ENCODE data around the gene FAM222A. TPM values are rescaled to one million over a fixed set of nuclear protein-coding genes. Genes with fewer than 3 reads are reported as not detected.

FAM222A gene
- total RNA-seq, 4 donors from 2014 or later: 0.54 to 3.7 (median 0.92) TPM

DNA sequence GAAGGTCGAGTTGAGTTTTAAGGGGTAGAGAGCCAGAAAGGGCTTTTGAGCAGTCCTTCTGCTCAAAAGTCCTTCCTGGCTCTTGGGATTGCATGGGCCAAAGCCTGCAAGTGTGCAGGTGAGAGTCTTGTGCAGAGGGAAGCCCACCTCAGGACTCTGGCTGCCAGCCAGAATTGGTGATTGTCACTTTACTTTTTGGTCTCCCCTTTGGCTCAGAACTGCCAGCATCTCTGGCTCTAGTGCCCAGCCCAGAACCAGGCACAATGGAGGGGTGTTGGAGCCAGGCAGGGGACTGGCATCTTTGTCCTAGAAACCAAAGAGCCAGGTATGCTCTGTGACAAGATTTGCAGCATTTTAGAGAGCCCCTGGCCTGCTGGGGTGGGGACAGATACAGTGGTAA lies 23.5 kb downstream of the FAM222A start:
- Histone ChIP-seq H3K4me1 (no peaks in the 10 kb centered on the region), H3K27ac (no peak overlapping the region), H3K27me3 (peaks cover 57% of the 10 kb centered on the region), H3K9me3 (no peaks in the 10 kb centered on the region), H3K36me3 (no peaks in the 10 kb centered on the region), H3K4me3 (no peak overlapping the region)
- 0% methylated on average over 1 of the region's 1 CpG; no CpG with 5 or more reads in 1 of the 2 donors for WGBS, 2 donors (ENCODE audit: low coverage in 1 of 2)
- TF ChIP-seq EP300 (IDR thresholded peaks at IDR 0.05) (no peak), POLR2A (IDR thresholded peaks at IDR 0.05) (no peak), POLR2AphosphoS5 (IDR thresholded peaks at IDR 0.05) (no peak)
- TF ChIP-seq, protein P1, sequence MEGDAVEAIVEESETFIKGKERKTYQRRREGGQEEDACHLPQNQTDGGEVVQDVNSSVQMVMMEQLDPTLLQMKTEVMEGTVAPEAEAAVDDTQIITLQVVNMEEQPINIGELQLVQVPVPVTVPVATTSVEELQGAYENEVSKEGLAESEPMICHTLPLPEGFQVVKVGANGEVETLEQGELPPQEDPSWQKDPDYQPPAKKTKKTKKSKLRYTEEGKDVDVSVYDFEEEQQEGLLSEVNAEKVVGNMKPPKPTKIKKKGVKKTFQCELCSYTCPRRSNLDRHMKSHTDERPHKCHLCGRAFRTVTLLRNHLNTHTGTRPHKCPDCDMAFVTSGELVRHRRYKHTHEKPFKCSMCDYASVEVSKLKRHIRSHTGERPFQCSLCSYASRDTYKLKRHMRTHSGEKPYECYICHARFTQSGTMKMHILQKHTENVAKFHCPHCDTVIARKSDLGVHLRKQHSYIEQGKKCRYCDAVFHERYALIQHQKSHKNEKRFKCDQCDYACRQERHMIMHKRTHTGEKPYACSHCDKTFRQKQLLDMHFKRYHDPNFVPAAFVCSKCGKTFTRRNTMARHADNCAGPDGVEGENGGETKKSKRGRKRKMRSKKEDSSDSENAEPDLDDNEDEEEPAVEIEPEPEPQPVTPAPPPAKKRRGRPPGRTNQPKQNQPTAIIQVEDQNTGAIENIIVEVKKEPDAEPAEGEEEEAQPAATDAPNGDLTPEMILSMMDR (IDR thresholded peaks at IDR 0.05): no peak
- ATAC-seq: no peak

DNA sequence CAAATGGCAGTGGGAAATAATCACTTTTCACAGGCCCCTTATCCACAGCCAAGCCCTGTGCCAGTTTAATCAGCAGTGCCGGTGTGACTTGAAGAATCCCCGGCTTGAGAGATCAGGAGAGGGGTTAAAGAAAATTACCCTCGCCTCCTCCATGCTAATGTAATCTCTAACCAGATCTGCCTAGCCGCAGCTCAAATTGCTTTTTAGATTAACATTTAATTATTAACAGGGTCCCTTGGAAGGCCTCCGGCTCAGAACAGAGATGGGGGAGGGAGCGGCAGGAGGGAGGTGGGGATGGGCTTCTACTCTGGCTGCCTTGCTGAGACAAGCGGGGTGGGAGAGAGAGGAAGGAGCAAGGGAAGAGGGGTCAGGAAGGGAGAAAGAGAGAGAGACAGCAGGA lies 24.0 kb downstream of the FAM222A start:
- H3K36me3 ChIP-seq: no peaks in the 10 kb centered on the region

DNA sequence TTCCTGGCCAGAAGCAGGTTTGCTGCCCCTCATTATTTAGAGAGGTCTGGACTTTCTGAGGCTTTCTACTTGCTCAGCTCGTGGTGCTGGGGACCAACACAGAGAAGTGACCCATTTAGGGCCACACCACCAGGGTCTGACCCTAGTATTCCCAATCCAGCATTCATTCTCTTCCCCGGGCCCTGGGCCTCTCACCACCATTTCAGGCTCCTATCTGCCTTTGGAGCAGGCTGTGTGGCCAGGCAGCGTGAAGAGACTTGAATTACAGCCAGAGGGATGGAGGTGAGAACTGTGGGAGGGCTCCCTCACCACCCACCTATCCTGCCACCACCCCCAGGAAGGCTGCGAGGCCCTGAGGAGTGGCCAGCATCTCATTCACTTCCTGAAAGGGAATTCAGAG lies 24.6 kb downstream of the FAM222A start:
- 33% methylated on average over 1 of the region's 4 CpGs; no CpG with 5 or more reads in 1 of the 2 donors for WGBS, 2 donors (ENCODE audit: low coverage in 1 of 2)
- Histone ChIP-seq H3K36me3 (no peaks in the 10 kb centered on the region), H3K9me3 (no peaks in the 10 kb centered on the region), H3K27me3 (peaks cover 57% of the 10 kb centered on the region), H3K27ac (no peak overlapping the region), H3K4me1 (no peaks in the 10 kb centered on the region), H3K4me3 (no peak overlapping the region)
- TF ChIP-seq POLR2A (IDR thresholded peaks at IDR 0.05) (no peak), POLR2AphosphoS5 (IDR thresholded peaks at IDR 0.05) (no peak), EP300 (IDR thresholded peaks at IDR 0.05) (no peak)
- TF ChIP-seq, protein P1 (IDR thresholded peaks at IDR 0.05): no peak
- no peak for ATAC-seq

More for the DNA sequence above, 24.0 kb downstream of the FAM222A start:
- H3K27ac ChIP-seq: no peak overlapping the region
- H3K4me3 ChIP-seq: no peak overlapping the region
- H3K9me3 ChIP-seq: no peaks in the 10 kb centered on the region
- WGBS, 2 donors (ENCODE audit: low coverage in 1 of 2): 70% methylated on average over 2 to 6 of the region's 7 CpGs
- TF ChIP-seq POLR2A (IDR thresholded peaks at IDR 0.05): no peak
- TF ChIP-seq POLR2AphosphoS5 (IDR thresholded peaks at IDR 0.05): no peak
- TF ChIP-seq EP300 (IDR thresholded peaks at IDR 0.05): no peak
- TF ChIP-seq, protein P1 (IDR thresholded peaks at IDR 0.05): no peak
- peaks cover 57% of the 10 kb centered on the region for H3K27me3 ChIP-seq
- ATAC-seq: no peak
- no peaks in the 10 kb centered on the region for H3K4me1 ChIP-seq

DNA sequence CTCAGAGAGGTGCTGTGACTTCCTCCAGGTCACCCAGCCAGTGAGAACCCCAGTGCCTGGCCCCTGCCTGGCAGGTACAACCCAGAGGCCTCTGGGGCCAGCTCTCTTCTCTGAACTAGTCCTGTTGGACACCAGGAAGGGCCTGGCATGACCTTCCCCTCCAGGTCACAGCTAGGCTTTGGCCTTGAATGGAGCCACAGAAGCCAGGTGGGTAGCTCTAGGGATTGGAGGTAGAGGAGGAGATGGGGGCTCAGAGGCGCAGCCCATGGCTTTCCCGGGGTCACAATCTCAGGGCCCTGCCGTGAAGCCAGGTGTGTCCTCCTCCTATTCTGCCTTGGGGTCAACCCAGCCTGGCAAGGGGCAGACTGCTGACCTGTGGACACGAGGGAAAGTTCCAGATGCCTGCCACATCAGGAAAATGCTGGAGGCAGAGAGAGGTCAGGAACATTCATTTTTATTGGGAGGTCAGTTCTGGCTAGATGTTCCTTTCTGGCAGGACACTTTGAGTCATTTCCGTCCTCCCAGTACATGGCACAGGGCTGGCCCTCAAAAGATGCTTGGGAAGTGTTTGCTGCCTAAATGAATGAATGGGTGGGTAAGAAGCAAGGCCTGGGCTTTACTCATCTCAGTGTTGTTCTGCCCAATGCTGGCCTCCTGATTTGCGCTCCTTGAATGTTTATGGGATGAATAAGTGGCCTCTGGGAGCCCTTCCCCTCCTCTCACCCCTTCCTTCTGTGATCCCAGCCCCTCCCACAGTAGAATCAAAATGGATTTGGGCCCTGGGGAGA lies 25.4 kb downstream of the FAM222A start:
- H3K36me3 ChIP-seq: no peaks in the 10 kb centered on the region
- no peak overlapping the region for H3K27ac ChIP-seq
- H3K9me3 ChIP-seq: no peaks in the 10 kb centered on the region
- no peak for ATAC-seq
- H3K27me3 ChIP-seq: peaks cover 50% of the 10 kb centered on the region
- WGBS, 2 donors (ENCODE audit: low coverage in 1 of 2): 80 to 100% methylated on average over 1 to 2 of the region's 6 CpGs
- TF ChIP-seq POLR2A (IDR thresholded peaks at IDR 0.05) (no peak), EP300 (IDR thresholded peaks at IDR 0.05) (no peak), POLR2AphosphoS5 (IDR thresholded peaks at IDR 0.05) (no peak)
- TF ChIP-seq, protein P1 (IDR thresholded peaks at IDR 0.05): no peak
- H3K4me3 ChIP-seq: no peak overlapping the region
- no peaks in the 10 kb centered on the region for H3K4me1 ChIP-seq

Measured in gastroesophageal sphincter (tissue), 4 donors.